ENCODE measurements around the gene PSMB2. TPM values are rescaled to one million over a fixed set of nuclear protein-coding genes. Genes with fewer than 3 reads are reported as not detected.

PSMB2 gene
- total RNA-seq, 1 donor from 2014 or later = 39.3 TPM

GRCh38 chr1:35599411-35599810, 41.9 kb downstream of the PSMB2 start:
- no peak for DNase-seq (ENCODE audit: extremely low spot score in 2 of 2)
- TF ChIP-seq POLR2A (IDR thresholded peaks at IDR 0.05) (no peak), CTCF (IDR thresholded peaks at IDR 0.05) (no peak), POLR2AphosphoS5 (IDR thresholded peaks at IDR 0.05; ENCODE audit: insufficient read depth in 1 of 2, low read depth in 1 of 2) (no peak)
- no peak overlapping the region for H3K27ac ChIP-seq
- H3K27me3 ChIP-seq = no peaks in the 10 kb centered on the region
- H3K4me1 ChIP-seq = no peaks in the 10 kb centered on the region
- no peaks in the 10 kb centered on the region for H3K9me3 ChIP-seq
- H3K4me3 ChIP-seq = no peak overlapping the region
- intact Hi-C loops (cut with DNase I) = no loop called here
- H3K36me3 ChIP-seq = peaks cover 0 to 32% of the 10 kb centered on the region in 2 donors

GRCh38 chr1:35598895-35599294, 42.4 kb downstream of the PSMB2 start:
- Histone ChIP-seq H3K27me3 (no peaks in the 10 kb centered on the region), H3K4me1 (no peaks in the 10 kb centered on the region), H3K36me3 (peaks cover 0 to 29% of the 10 kb centered on the region in 2 donors), H3K27ac (no peak overlapping the region), H3K9me3 (no peaks in the 10 kb centered on the region), H3K4me3 (no peak overlapping the region)
- intact Hi-C loops (cut with DNase I) = no loop called here
- DNase-seq (ENCODE audit: extremely low spot score in 2 of 2) = no peak
- no peak for TF ChIP-seq POLR2AphosphoS5 (IDR thresholded peaks at IDR 0.05; ENCODE audit: insufficient read depth in 1 of 2, low read depth in 1 of 2)
- TF ChIP-seq CTCF (IDR thresholded peaks at IDR 0.05) = no peak
- no peak for TF ChIP-seq POLR2A (IDR thresholded peaks at IDR 0.05)

DNA sequence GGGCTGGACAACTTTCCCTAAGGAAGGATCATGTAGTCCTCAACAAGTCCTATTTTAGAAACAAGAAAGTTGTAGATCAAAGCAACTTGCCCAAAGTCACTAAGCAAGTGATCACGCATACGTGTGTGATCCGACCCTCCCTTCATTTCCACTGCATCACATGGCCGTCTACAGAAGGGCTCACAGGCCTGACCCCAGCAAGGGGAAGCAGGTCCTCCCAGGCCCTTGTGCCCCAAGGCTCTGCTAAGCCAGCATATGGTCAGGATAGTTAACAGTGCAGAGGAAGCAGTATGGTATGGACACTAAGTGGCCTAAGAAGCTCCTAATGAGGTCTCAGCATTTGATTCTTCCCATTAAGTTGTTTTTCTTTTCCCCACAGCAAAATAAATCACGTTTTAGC, 43.5 kb downstream of the PSMB2 start:
- no peaks in the 10 kb centered on the region for H3K9me3 ChIP-seq
- no peak for TF ChIP-seq CTCF (IDR thresholded peaks at IDR 0.05)
- TF ChIP-seq POLR2AphosphoS5 (IDR thresholded peaks at IDR 0.05; ENCODE audit: insufficient read depth in 1 of 2, low read depth in 1 of 2) = no peak
- no peak for TF ChIP-seq POLR2A (IDR thresholded peaks at IDR 0.05)
- H3K4me3 ChIP-seq = no peak overlapping the region
- H3K4me1 ChIP-seq = no peaks in the 10 kb centered on the region
- no peaks in the 10 kb centered on the region for H3K27me3 ChIP-seq
- DNase-seq (ENCODE audit: extremely low spot score in 2 of 2) = no peak
- H3K36me3 ChIP-seq = peaks cover 0 to 18% of the 10 kb centered on the region in 2 donors
- no peak overlapping the region for H3K27ac ChIP-seq
- intact Hi-C loops (cut with DNase I) = no loop called here

- Histone ChIP-seq H3K4me1 (no peaks in the 10 kb centered on the region), H3K36me3 (no peaks in the 10 kb centered on the region), H3K9me3 (no peaks in the 10 kb centered on the region), H3K27ac (no peak overlapping the region), H3K27me3 (no peaks in the 10 kb centered on the region), H3K4me3 (no peak overlapping the region)
- TF ChIP-seq POLR2AphosphoS5 (IDR thresholded peaks at IDR 0.05; ENCODE audit: insufficient read depth in 1 of 2, low read depth in 1 of 2) (no peak), POLR2A (IDR thresholded peaks at IDR 0.05) (no peak), CTCF (IDR thresholded peaks at IDR 0.05) (no peak)
- peak in 1 of 2 donors; percentile 65 for DNase-seq (ENCODE audit: extremely low spot score in 2 of 2)
- intact Hi-C loops (cut with DNase I) = no loop called here
Measured at GRCh38 chr1:35595684-35596083, 45.6 kb downstream of the PSMB2 start.

- DNase-seq (ENCODE audit: extremely low spot score in 2 of 2) = no peak
- Histone ChIP-seq H3K4me3 (no peak overlapping the region), H3K36me3 (no peaks in the 10 kb centered on the region), H3K9me3 (no peaks in the 10 kb centered on the region), H3K27me3 (no peaks in the 10 kb centered on the region), H3K4me1 (no peaks in the 10 kb centered on the region), H3K27ac (no peak overlapping the region)
- intact Hi-C loops (cut with DNase I) = no loop called here
- TF ChIP-seq CTCF (IDR thresholded peaks at IDR 0.05) (no peak), POLR2AphosphoS5 (IDR thresholded peaks at IDR 0.05; ENCODE audit: insufficient read depth in 1 of 2, low read depth in 1 of 2) (no peak), POLR2A (IDR thresholded peaks at IDR 0.05) (no peak)
Measured at GRCh38 chr1:35594005-35594760, 47.1 kb downstream of the PSMB2 start.
